Sciatic nerve (tissue), 2 donors: Measurements from ENCODE around the gene KRTAP10-10. TPM values are rescaled to one million over a fixed set of nuclear protein-coding genes. Genes with fewer than 3 reads are reported as not detected.
"Not testable (repeated sequence)": the region's sequence is repeated elsewhere in the genome, so short reads cannot be mapped to it uniquely, and the experiment has no call there.

ENCODE experiments used
- ATAC-seq: fragments of 200-7000 bp; cut with Tn5 transposase; one replicate; pipeline ENCODE4 v1.9.1; 2020; ENCODE audit warnings: mild to moderate bottlenecking, moderate library complexity
- DNase-seq: peaks from one replicate; pipeline ENCODE4 v3.0.0-alpha.2; 2020; ENCODE audit warnings: low spot score
- intact Hi-C: fragments of 100-400 bp; cut with DNase I; formaldehyde crosslinking; loops from one replicate; pipeline ENCODE4 v1.14.2; 2022
- total RNA-seq: library from RNA; stranded (reverse); fragmentation: NEBNext Ultra II Directional; extraction: Animal tissue kit (Norgen Biotek cat#: 25700); gene quantifications from one replicate; pipeline ENCODE4 v1.2.1, GENCODE V29; 2021
- donor health status: DM: no; HTN: no; CAD: no.
- donor health status: DM: no; HTN: no; CAD: no.

Gene KRTAP10-10
- total RNA-seq, 1 donor from 2014 or later: not detected

DNA sequence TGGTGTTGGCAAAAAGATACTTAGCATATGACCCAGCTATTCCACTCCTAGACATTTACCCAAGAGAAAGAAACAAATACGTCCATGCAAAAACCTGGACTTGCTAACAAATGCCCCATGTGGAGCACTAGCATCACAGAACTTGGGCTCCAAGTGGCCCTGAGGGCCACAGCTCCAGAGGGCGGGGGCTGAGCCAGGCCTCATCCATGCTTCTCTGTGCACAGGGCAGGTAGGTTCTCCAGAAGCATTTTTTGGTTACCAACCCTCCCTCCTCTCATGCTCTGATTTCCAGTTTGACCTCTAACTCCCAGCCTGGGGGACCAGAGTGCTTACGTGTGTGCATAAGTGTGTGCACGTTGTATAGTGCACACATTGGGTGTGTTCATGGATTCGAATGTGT is 27.5 kb downstream of the KRTAP10-10 start:
- ATAC-seq: no peak
- intact Hi-C loops: no loop called here
- peak; percentile 19 for DNase-seq

- ATAC-seq (no peak), DNase-seq (peak; percentile 17)
- intact Hi-C loops: no loop called here
Measured at GRCh38 chr21:44666401-44667320, 29.5 kb downstream of the KRTAP10-10 start, which contains the start of gene KRTAP12-2. Gene KRTAP12-2 (minus strand): TSS chr21:44666927. CDS start chr21:44666886, 41 bp downstream.

DNA sequence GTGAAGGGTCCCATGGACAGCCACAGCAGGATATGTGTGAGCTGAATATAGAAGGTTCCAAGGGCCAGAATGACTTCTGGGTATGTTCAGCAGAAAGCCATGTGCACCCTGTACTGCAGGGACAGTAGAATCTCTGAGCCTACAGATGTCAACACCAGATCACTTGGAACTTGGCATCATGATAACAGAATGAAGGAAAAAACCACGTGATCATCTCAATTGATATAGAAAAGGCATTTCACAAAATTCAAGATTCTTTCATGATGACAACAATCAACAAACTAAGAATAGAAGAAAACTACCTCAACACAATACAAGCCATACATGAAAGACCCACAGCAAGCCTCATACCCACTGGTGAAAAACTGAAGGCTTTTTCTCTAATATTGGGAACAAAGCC is 30.5 kb downstream of the KRTAP10-10 start:
- intact Hi-C loops: no loop called here
- DNase-seq (no peak), ATAC-seq (no peak)

DNA sequence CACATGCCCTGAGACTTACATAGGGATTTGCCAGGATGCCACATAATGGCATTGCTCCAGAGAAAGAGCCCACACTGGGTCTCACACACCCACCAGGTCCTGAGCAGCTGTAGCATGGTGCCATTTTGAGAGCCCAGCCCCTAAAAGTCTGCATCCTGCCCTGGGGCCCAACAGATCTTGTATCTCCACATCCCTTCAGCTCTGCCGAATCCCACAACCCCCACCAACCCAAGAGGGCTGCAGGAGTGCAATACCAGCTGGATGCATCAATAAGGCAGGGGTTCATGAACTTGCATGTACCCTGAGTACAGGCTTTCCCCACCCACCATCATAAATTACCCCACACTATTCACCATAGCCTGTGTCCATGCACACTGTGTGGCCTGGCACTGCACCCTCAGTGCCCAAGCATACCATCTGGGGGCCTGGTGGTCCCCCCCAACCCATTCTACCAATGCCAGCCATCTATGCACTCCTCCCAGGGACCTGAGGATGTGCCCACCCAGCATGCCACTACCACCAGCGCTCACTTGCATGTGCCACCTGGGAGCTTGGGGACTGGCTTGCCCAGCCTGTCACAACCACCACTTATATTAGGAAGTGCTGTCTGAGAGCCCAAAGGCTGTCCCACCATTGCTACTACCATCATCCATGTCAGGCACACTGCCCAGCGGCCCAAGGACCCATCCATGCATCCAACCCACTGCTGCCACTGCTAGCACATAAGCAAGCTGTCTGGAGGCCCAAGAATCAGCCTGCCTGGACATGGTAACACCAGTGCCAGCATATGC is 33.7 kb downstream of the KRTAP10-10 start:
- intact Hi-C loops: no loop called here
- DNase-seq (peak; percentile 23), ATAC-seq (no peak)

DNA sequence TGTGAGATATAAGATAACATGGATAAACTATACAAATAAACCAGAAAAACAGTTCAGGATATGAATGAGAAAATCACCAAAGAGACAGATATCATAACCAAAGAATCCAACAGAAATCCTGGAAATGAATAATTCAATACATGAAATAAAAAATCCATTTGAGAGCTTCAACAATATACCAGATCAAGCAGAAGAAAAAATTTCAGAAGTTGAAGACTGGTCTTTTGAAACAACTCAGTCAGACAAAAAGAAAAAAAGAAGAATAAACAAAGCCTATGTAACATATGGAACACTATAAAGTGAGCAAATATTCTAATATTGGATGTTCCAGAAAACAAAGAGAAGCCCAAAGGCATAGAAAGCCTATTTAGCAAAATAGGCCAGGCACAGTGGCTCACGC is 34.8 kb downstream of the KRTAP10-10 start:
- ATAC-seq (no peak), DNase-seq (no peak)
- intact Hi-C loops: no loop called here

- DNase-seq (peak; percentile 23), ATAC-seq (no peak)
- intact Hi-C loops: no loop called here
Measured at GRCh38 chr21:44677881-44678280, 40.7 kb downstream of the KRTAP10-10 start.

DNA sequence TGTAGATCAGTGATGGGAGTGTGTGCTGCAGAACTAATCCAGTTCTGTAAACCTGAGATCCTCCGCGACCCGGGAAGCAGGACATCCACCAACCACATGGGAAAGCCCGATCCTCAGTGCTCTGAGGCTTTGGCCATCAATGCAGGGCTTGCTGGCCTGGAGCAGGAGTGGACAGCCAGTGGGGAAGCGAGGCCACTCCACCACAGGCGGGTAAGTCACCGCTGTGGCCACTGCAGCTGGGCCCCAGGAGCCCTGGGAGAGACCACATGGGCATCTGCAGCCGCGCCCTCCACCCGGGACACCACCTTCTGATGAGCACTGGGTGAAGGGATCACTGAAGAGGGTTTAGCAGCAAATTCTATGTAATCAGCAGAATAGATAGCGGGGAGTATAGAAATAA is 44.0 kb downstream of the KRTAP10-10 start:
- peak; percentile 19 for DNase-seq
- intact Hi-C loops: no loop called here
- ATAC-seq: no peak

- ATAC-seq: no peak
- intact Hi-C loops: no loop called here
- no peak for DNase-seq
Measured at GRCh38 chr21:44681861-44682579, 44.9 kb downstream of the KRTAP10-10 start, which contains the start of gene KRTAP12-1. Gene KRTAP12-1 (minus strand): TSS chr21:44682163. CDS start chr21:44682123, 40 bp downstream.

GRCh38 chr21:44682580-44683151 is 45.5 kb downstream of the KRTAP10-10 start:
- intact Hi-C loops: no loop called here
- ATAC-seq (no peak), DNase-seq (peak; percentile 19)

DNA sequence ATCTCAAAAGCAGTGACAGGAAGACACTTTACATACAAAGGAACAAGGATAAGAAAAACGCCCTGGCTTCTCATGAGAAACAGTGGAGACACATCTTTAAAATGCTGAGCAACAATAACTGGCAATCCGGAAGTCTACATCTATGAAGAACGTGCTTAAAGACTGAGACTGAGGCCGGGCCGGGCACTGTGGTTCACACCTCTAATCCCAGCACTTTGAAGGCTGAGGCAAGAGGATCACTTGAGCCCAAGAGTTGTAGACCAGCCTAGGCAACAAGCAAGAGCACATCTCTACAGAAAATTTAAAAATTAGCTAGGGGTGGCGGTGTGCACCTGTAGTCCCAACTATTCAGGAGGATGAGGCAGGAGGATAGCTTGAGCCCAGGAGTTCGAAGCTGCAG is 46.9 kb downstream of the KRTAP10-10 start:
- no peak for ATAC-seq
- DNase-seq: peak; percentile 25
- intact Hi-C loops: no loop called here

GRCh38 chr21:44684483-44684882 is 47.3 kb downstream of the KRTAP10-10 start:
- DNase-seq: peak; percentile 14
- intact Hi-C loops: no loop called here
- no peak for ATAC-seq

DNA sequence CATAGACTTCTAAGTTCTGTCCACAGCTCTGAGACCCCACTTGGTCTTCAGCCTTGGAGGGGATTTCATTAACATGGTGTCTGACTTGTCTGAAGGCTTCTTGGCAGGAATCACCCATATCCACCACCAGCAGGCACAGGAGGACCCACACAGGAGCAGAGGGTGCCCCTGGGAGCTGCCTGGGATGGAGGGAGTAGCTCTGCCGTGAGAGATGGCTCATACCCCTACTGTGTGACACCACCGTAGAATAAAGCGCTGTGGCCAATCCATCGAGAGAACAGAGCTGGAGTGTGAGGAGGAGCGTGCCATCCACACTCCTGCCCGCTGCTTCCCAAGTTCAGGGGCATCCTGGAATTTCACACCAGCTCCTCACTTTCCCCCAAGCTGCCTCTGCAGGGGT is 47.9 kb downstream of the KRTAP10-10 start:
- intact Hi-C loops, DNase-seq, ATAC-seq: not testable (repeated sequence)

GRCh38 chr21:44686000-44686781 is 49.0 kb downstream of the KRTAP10-10 start:
- no peak for ATAC-seq
- DNase-seq: peak; percentile 31
- intact Hi-C loops: no loop called here

GRCh38 chr21:44686843-44687561 is 49.8 kb downstream of the KRTAP10-10 start:
- DNase-seq (peak; percentile 36), ATAC-seq (no peak)
- intact Hi-C loops: no loop called here

DNA sequence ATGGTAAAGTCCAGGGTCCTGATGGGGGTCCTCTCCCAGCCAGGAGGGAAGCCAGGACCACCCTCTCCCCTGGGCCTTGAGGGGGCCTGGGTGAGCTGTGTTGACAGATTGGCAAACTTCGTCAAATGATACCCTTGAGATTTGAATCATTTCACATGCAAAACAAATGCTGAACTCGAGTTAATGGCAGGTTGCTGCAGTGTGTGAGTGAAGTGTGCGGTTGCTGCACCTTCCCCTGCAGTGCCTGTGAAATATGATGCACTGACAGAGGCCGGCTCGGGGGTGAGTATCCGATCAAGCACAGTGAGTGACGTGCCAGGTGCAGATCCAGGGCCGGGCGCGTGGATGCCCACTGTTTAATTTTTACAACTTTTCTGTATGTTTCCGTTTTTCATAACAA is 50.5 kb downstream of the KRTAP10-10 start:
- intact Hi-C loops: no loop called here
- DNase-seq (peak; percentile 34), ATAC-seq (no peak)
